ENCODE measurements around the gene TMEM151B. TPM values are rescaled to one million over a fixed set of nuclear protein-coding genes. Genes with fewer than 3 reads are reported as not detected.

TMEM151B gene
- total RNA-seq, 1 donor from 2014 or later = not detected

DNA sequence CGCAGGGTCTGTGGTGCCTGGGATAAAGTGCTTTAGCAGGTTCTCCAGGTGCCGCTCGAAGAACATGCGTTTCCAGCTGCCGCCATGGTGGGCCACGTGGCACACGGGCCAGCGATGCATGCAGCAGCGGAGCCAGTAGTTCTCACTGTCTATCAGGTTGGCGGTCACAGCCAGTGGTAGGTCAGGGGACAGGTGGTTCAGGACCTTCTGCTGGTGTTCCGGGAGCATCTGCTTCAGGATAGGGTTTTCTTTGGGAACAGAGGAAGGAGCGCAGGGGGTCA lies 16.0 kb downstream of the TMEM151B start:
- TF ChIP-seq, protein P1, sequence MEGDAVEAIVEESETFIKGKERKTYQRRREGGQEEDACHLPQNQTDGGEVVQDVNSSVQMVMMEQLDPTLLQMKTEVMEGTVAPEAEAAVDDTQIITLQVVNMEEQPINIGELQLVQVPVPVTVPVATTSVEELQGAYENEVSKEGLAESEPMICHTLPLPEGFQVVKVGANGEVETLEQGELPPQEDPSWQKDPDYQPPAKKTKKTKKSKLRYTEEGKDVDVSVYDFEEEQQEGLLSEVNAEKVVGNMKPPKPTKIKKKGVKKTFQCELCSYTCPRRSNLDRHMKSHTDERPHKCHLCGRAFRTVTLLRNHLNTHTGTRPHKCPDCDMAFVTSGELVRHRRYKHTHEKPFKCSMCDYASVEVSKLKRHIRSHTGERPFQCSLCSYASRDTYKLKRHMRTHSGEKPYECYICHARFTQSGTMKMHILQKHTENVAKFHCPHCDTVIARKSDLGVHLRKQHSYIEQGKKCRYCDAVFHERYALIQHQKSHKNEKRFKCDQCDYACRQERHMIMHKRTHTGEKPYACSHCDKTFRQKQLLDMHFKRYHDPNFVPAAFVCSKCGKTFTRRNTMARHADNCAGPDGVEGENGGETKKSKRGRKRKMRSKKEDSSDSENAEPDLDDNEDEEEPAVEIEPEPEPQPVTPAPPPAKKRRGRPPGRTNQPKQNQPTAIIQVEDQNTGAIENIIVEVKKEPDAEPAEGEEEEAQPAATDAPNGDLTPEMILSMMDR (IDR thresholded peaks at IDR 0.05) = no peak
- ATAC-seq (ENCODE audit: low read depth) (no peak), DNase-seq (no peak)
- Mint-ChIP-seq H3K27me3 (peaks cover 56% of the 10 kb centered on the region), H3K36me3 (ENCODE audit: low read depth) (no peaks in the 10 kb centered on the region), H3K27ac (no peak overlapping the region), H3K4me3 (no peak overlapping the region), H3K4me1 (no peaks in the 10 kb centered on the region), H3K9me3 (no peaks in the 10 kb centered on the region)
- CTCF ChIA-PET = no interaction called here
- POLR2A ChIA-PET = no interaction called here
- intact Hi-C loops (cut with micrococcal nuclease) = no loop called here

DNA sequence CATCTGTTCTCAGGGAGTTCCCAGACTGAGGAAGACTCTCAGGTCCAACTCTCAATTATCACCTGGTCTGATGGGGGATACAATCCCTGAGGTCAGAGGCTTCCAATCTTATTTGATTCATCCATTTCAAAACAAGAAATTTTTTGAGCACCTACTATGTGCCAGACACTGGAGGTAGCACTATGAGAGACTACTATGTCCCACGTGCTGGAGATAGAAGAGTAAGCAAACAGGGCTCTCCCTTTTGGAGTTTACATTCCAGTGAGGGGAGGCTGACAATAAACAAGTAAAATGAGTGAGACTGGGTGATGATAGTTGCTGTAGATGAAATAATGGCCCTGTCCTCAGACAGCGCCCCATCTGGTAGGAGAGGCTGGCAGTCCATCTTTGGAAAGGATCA lies 16.5 kb downstream of the TMEM151B start:
- no peak overlapping the region for H3K4me3 Mint-ChIP-seq
- no peak overlapping the region for H3K27ac Mint-ChIP-seq
- ChIA-PET CTCF (no interaction called here), POLR2A (no interaction called here)
- H3K9me3 Mint-ChIP-seq = no peaks in the 10 kb centered on the region
- TF ChIP-seq, protein P1 (IDR thresholded peaks at IDR 0.05) = no peak
- DNase-seq = no peak
- intact Hi-C loops (cut with micrococcal nuclease) = no loop called here
- no peak for ATAC-seq (ENCODE audit: low read depth)
- H3K4me1 Mint-ChIP-seq = no peaks in the 10 kb centered on the region
- H3K36me3 Mint-ChIP-seq (ENCODE audit: low read depth) = no peaks in the 10 kb centered on the region
- H3K27me3 Mint-ChIP-seq = peaks cover 59% of the 10 kb centered on the region

GRCh38 chr6:44289726-44290260 lies 19.5 kb downstream of the TMEM151B start:
- H3K27ac Mint-ChIP-seq = no peak overlapping the region
- DNase-seq = no peak
- H3K4me1 Mint-ChIP-seq = no peaks in the 10 kb centered on the region
- no peak for ATAC-seq (ENCODE audit: low read depth)
- H3K9me3 Mint-ChIP-seq = no peaks in the 10 kb centered on the region
- TF ChIP-seq, protein P1 (IDR thresholded peaks at IDR 0.05) = no peak
- POLR2A ChIA-PET = no interaction called here
- no peaks in the 10 kb centered on the region for H3K36me3 Mint-ChIP-seq (ENCODE audit: low read depth)
- CTCF ChIA-PET = no interaction called here
- H3K4me3 Mint-ChIP-seq = no peak overlapping the region
- H3K27me3 Mint-ChIP-seq = peaks cover 63% of the 10 kb centered on the region
- intact Hi-C loops (cut with micrococcal nuclease) = no loop called here

GRCh38 chr6:44291841-44292240 lies 21.6 kb downstream of the TMEM151B start:
- TF ChIP-seq, protein P1 (IDR thresholded peaks at IDR 0.05) = no peak
- intact Hi-C loops (cut with micrococcal nuclease) = no loop called here
- ChIA-PET POLR2A (no interaction called here), CTCF (no interaction called here)
- peaks cover 6% of the 10 kb centered on the region for H3K4me1 Mint-ChIP-seq
- no peaks in the 10 kb centered on the region for H3K36me3 Mint-ChIP-seq (ENCODE audit: low read depth)
- H3K9me3 Mint-ChIP-seq = no peaks in the 10 kb centered on the region
- no peak for DNase-seq
- H3K4me3 Mint-ChIP-seq = no peak overlapping the region
- ATAC-seq (ENCODE audit: low read depth) = no peak
- no peak overlapping the region for H3K27ac Mint-ChIP-seq
- H3K27me3 Mint-ChIP-seq = peaks cover 72% of the 10 kb centered on the region

- TF ChIP-seq, protein P1 (IDR thresholded peaks at IDR 0.05) = no peak
- Mint-ChIP-seq H3K9me3 (no peaks in the 10 kb centered on the region), H3K36me3 (ENCODE audit: low read depth) (no peaks in the 10 kb centered on the region), H3K4me3 (no peak overlapping the region), H3K4me1 (peaks cover 12% of the 10 kb centered on the region), H3K27me3 (peaks cover 66% of the 10 kb centered on the region), H3K27ac (no peak overlapping the region)
- intact Hi-C loops (cut with micrococcal nuclease) = no loop called here
- ChIA-PET POLR2A (interaction anchor here (0.7 kb wide), 1 partner anchor 17 kb away, joined by 5 read pairs; no protein-coding TSS in a partner anchor), CTCF (no interaction called here)
- DNase-seq (no peak), ATAC-seq (ENCODE audit: low read depth) (no peak)
These were observed 22.6 kb downstream of the TMEM151B start for GRCh38 chr6:44292661-44293365.
